NCI-H1436 treated with DMSO at 0.1 percent for 48 hours (cell line): ENCODE measurements around the gene TNNC2.
"Not testable (repeated sequence)": the region's sequence is repeated elsewhere in the genome, so short reads cannot be mapped to it uniquely, and the experiment has no call there.

Experiments used
- DNase-seq: peaks from one replicate; lab custom pipeline; 2025; lab: John Stamatoyannopoulos, UW

The TNNC2 gene

GRCh38 chr20:45848969-45849582, 22.0 kb upstream of the TNNC2 start:
- DNase-seq, result no peak

DNA sequence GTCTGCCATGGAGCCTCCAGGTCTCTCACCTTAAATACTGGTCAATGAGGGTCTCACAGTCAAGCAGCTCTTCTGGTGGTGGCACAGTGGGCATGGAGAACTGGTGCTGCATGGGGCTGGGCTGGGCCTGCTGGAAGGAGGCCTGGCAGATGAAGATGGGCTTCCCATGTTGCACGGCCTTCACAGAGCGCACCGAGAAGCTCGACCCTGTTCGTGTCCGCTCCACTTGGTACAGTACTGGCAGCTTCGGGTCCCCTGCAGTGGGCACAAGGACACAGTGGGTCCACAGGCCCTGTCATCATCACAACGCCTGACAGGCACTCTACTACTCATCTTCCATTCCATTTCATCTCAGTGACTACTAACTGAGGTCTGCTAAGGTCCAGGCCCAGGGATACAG, 21.3 kb upstream of the TNNC2 start:
- no peak for DNase-seq

- DNase-seq, result no peak
Measured at GRCh38 chr20:45845452-45845851, 18.3 kb upstream of the TNNC2 start.

GRCh38 chr20:45843506-45843905, 16.4 kb upstream of the TNNC2 start:
- no peak for DNase-seq

GRCh38 chr20:45842169-45842812, 15.2 kb upstream of the TNNC2 start:
- DNase-seq, result no peak

DNA sequence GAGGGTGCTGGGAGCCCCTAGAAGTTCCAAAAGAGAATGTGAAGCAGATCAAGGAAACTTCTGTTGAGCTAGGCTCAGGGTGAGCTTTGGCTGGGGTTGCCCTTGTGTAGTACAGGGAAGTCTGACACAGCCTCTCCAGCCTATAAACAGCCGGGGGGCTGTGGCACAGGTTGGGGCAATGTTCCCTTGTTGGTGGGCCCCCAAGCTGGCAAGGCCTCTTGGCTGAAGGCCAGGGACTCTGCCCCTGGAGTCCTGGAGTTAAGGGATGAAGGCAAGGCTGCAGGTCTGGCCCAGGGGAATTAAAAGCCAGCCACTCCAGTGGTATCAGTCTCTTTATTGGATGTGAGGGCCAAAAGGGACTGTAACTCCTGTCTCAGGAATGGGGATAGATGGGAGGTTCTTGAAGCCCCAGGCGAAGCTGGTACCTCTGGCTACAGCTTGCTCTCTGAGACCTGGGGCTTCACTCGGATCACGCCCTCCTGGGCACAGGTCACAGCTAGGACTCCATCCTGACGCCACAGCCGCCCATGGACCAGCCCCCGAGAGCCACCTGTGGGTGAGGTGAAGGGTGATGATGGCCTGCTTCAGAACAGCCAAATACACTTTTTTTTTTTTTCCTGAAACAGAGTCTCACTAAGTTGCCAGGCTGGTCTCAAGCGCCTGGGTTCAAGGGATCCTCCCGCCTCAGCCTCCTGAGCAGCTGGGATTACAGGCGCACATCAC, 14.5 kb upstream of the TNNC2 start:
- DNase-seq, result no peak

- no peak for DNase-seq
Measured at GRCh38 chr20:45840700-45841198, 13.6 kb upstream of the TNNC2 start.

- DNase-seq, result no peak
Measured at GRCh38 chr20:45836841-45837240, 9.7 kb upstream of the TNNC2 start.

- no peak for DNase-seq
Measured at GRCh38 chr20:45835825-45836224, 8.7 kb upstream of the TNNC2 start.

DNA sequence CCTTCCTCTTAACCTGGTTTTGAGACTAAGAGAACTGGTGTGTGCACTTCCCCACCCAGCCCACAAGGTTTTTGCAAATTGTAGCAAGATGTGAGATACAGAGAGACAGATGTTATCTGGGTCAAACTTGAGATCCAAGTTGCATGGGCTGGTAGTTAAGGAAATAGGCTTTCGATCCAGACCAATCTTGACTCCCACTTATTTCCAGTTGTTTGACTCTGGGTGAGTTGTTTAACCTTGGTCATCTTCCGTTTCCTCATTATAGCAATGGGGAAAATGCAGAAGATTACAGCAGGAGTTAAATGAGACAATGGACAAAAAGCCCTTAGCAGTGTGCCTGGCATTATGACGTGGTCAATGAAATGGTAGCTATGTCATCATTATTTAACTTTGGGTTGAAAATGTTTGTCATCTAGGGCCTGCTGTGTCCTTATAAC, 8.2 kb upstream of the TNNC2 start:
- DNase-seq, result no peak

DNA sequence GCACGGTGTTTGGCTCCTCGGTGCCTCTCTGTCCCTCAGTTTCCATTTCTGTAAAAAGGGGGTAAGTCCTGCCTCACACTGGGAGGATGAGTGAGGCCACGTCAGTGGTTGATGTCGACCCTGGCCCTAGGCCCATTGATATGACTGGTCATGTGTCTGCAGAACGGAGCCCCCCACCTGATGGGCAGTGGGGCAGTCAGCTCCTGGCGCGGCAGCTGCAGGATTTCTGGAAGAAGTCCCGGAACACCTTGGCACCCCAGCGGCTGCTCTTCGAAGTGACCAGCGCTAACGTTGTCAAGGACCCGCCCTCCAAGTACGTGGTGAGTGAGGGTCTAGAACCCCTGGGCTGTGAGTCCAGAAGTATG, 7.7 kb upstream of the TNNC2 start:
- no peak for DNase-seq

DNA sequence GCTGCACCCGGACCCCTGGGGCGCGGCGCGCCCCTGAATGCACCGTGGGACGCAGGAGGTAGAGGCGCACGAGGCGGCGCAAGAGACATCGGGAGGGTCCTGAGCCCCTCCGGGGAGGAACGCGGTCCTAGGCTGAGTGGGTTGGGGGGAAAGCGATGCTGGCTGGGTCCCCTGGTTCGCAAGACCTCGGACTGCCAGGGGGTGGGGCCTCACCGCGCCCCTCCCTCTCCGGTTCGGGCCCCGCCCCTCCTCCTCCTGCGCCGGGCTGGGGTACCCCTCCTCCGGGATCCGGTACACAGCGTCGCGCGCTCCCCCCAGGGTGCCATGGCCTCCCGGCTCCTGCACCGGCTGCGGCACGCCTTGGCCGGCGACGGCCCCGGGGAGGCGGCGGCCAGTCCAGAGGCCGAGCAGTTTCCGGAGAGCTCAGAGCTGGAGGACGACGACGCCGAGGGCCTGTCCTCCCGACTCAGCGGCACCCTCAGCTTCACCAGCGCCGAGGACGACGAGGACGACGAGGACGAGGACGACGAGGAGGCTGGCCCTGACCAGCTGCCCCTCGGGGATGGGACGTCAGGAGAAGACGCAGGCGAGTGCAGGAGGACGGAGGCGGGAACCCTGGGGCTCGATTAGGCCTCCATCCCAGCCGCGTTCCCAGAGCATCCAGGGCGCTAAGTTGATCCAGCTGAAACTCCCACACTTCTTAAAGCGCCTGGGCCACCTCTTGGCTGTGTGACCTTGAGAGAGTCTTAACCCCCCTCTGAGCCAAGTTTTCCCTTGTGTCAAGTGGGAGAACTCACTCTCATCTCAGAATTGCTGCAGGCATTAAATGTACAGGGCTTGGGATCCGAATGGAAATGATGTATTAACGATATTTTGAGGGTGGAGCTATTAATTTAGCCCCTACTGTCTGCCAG, 7.0 kb upstream of the TNNC2 start:
- DNase-seq, result no peak

GRCh38 chr20:45833030-45833882, 6.1 kb upstream of the TNNC2 start, which contains the start of gene SNX21:
Gene SNX21 (plus strand): TSS chr20:45833799. CDS start chr20:45833920, 121 bp downstream.
- no peak for DNase-seq

DNA sequence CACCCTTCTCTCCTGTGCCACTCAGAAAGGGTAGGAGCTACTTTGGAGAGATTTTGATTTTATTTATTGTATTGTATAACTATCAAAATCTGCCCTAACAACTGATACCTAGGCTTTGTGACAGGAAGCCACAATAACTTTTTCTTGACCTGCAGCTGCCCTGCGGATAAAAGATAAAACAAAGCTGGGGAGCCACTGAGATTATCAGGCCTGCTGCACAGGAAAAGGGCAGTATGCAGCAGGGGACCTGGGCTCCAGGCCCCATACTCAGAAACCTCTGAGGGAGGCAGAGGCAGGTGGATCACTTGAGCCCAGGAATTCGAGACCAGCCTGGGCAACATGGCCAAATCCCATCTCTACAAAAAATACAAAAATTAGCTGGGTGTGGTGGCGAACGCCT, 5.5 kb upstream of the TNNC2 start:
- no peak for DNase-seq

GRCh38 chr20:45829673-45830106, 2.6 kb upstream of the TNNC2 start:
- DNase-seq, result not testable (repeated sequence)

GRCh38 chr20:45828589-45828988, 1.5 kb upstream of the TNNC2 start:
- no peak for DNase-seq

GRCh38 chr20:45827712-45828111, 600 bp upstream of the TNNC2 start:
- no peak for DNase-seq

- no peak for DNase-seq
Measured at GRCh38 chr20:45826381-45827019, 612 bp downstream of the TNNC2 start.

DNA sequence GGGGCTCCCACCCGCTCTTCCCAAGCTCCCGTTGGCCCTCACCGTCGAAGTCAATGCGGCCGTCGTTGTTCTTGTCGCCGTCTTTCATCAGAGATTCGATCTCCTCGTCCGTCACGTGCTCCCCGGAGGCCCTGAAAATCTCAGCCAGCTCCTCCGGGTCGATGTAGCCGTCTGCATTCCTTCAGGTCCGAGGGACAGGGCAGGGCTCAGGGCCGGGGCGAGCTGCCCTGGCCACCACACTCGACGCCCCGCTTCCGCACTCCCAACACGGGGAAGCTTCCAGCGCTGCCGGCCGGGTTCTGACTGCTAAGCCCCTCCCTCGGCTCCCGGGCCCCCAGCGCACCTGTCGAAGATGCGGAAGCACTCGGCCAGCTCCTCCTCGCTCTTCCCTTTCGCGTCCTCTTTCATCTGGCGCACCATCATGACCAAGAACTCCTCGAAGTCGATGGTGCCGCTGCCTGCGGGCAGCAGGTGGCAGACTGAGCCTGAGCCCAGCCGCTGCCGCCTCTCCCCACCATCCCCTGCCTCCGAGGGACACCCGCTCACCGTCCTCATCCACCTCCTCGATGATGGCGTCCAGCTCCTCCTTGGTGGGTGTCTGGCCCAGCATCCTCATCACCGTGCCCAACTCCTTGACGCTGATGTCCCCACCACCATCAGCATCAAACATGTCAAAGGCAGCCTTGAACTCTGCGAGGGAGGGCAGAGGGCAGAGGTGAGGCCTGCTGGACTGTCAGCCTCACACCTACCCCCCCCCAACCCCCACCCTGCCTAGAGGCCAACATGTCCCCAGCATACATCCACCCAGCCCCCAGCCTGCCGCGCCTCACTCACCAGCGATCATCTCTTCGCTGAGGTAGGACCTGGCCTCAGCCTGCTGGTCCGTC, 2.9 kb downstream of the TNNC2 start:
- DNase-seq, result no peak

- no peak for DNase-seq
Measured at GRCh38 chr20:45822857-45823256, 4.3 kb downstream of the TNNC2 start.
